Activated T-cell treated with anti-CD3 and anti-CD28 coated beads for 24 hours (primary cell): ENCODE results near the gene LOXL4.

Experiments
- DNase-seq: peaks from one replicate; pipeline ENCODE4 v3.0.0-alpha.2; 2020; ENCODE audit warnings: low read depth

LOXL4 gene

GRCh38 chr10:98267894-98268693, at the start of gene LOXL4:
LOXL4 (minus strand) TSS chr10:98268194; CDS start chr10:98263019, 5,175 bp downstream.
- DNase-seq, result no peak

GRCh38 chr10:98316661-98317060, 48.7 kb upstream of the LOXL4 start:
- DNase-seq, result no peak

- DNase-seq, result no peak
Observed at GRCh38 chr10:98316170-98316569, 48.2 kb upstream of the LOXL4 start.

GRCh38 chr10:98314532-98315284, 46.7 kb upstream of the LOXL4 start:
- DNase-seq, result no peak

GRCh38 chr10:98313598-98313997, 45.6 kb upstream of the LOXL4 start:
- DNase-seq, result no peak

- no peak for DNase-seq
Observed at GRCh38 chr10:98312822-98313221, 44.8 kb upstream of the LOXL4 start.

GRCh38 chr10:98312349-98312748, 44.4 kb upstream of the LOXL4 start:
- DNase-seq, result no peak

GRCh38 chr10:98310701-98311100, 42.7 kb upstream of the LOXL4 start:
- no peak for DNase-seq

GRCh38 chr10:98309366-98310355, 41.7 kb upstream of the LOXL4 start:
- no peak for DNase-seq

GRCh38 chr10:98308669-98309365, 40.8 kb upstream of the LOXL4 start:
- DNase-seq, result no peak

GRCh38 chr10:98307916-98308541, 40.0 kb upstream of the LOXL4 start:
- DNase-seq, result no peak

- no peak for DNase-seq
Observed at GRCh38 chr10:98306501-98306900, 38.5 kb upstream of the LOXL4 start.

- DNase-seq, result no peak
Observed at GRCh38 chr10:98303569-98303968, 35.6 kb upstream of the LOXL4 start.

- no peak for DNase-seq
Observed at GRCh38 chr10:98302741-98303365, 34.9 kb upstream of the LOXL4 start.

- no peak for DNase-seq
Observed at GRCh38 chr10:98301664-98302319, 33.8 kb upstream of the LOXL4 start.

- no peak for DNase-seq
Observed at GRCh38 chr10:98300526-98301229, 32.7 kb upstream of the LOXL4 start.

- no peak for DNase-seq
Observed at GRCh38 chr10:98299341-98299740, 31.3 kb upstream of the LOXL4 start.

GRCh38 chr10:98296524-98296923, 28.5 kb upstream of the LOXL4 start:
- no peak for DNase-seq

- no peak for DNase-seq
Observed at GRCh38 chr10:98295907-98296306, 27.9 kb upstream of the LOXL4 start.
